ENCODE measurements around the gene BPIFA3. TPM values are rescaled to one million over a fixed set of nuclear protein-coding genes. Genes with fewer than 3 reads are reported as not detected.
A peak's percentile ranks its signal among the peaks of the same experiment; 100 is the strongest.

BPIFA3 gene
- total and polyA plus RNA-seq, 2 of the 13 experiments (the other 11 are each of a cell fraction or from before 2014, with no cell fraction given), result not detected

GRCh38 chr20:33209789-33210188, 7.4 kb upstream of the BPIFA3 start (continued):
- TF ChIP-seq NR2F2 (IDR thresholded peaks at IDR 0.05; ENCODE audit: borderline replicate concordance, low read depth) (no peak), NFIC (IDR thresholded peaks at IDR 0.05; ENCODE audit: low read length) (no peak), ZSCAN31 (CRISPR knock-in tag; IDR thresholded peaks at IDR 0.05; ENCODE audit: low read depth) (peak; percentile 91), RAD51 (IDR thresholded peaks at IDR 0.05; ENCODE audit: borderline replicate concordance) (no peak), NR0B2 (CRISPR knock-in tag; IDR thresholded peaks at IDR 0.05) (peak; percentile 84; the same call in 1 of the 2 replicates), ZNF160 (CRISPR knock-in tag; IDR thresholded peaks at IDR 0.05) (peak; percentile 90; the same call in 1 of the 2 replicates), ZNF343 (CRISPR knock-in tag; IDR thresholded peaks at IDR 0.05) (peak; percentile 59; the same call in 1 of the 2 replicates), GABPA (IDR thresholded peaks at IDR 0.05; ENCODE audit: low read depth, low read length) (no peak; the same call in 1 of the 2 replicates), GABPA (CRISPR knock-in tag; IDR thresholded peaks at IDR 0.05; ENCODE audit: low read depth) (peak; percentile 65), ZNF589 (CRISPR knock-in tag; conservative IDR thresholded peaks at IDR 0.05) (peak; percentile 97), ELK4 (CRISPR knock-in tag; IDR thresholded peaks at IDR 0.05; ENCODE audit: borderline replicate concordance) (no peak), HOXA7 (CRISPR knock-in tag; IDR thresholded peaks at IDR 0.05) (peak; percentile 98), RBM22 (optimal IDR thresholded peaks at IDR 0.05; ENCODE audit: low read length) (no peak), ZSCAN12 (CRISPR knock-in tag; IDR thresholded peaks at IDR 0.05) (peak; percentile 97), DRAP1 (CRISPR knock-in tag; IDR thresholded peaks at IDR 0.05) (peak; percentile 70; the same call in 1 of the 2 replicates), IRF1 (CRISPR knock-in tag; IDR thresholded peaks at IDR 0.05; ENCODE audit: low read depth) (no peak), ZNF468 (CRISPR knock-in tag; IDR thresholded peaks at IDR 0.05) (no peak), MTF1 (CRISPR knock-in tag; IDR thresholded peaks at IDR 0.05) (peak; percentile 60; the same call in 1 of the 2 replicates), ZNF713 (CRISPR knock-in tag; IDR thresholded peaks at IDR 0.05) (no peak), ZNF782 (CRISPR knock-in tag; IDR thresholded peaks at IDR 0.05; ENCODE audit: borderline replicate concordance) (peak; percentile 96), RBM39 (IDR thresholded peaks at IDR 0.05; ENCODE audit: low read depth, low read length, poor library complexity, severe bottlenecking) (no peak), ZNF234 (CRISPR knock-in tag; conservative IDR thresholded peaks at IDR 0.05) (no peak), ZBTB1 (CRISPR knock-in tag; IDR thresholded peaks at IDR 0.05; ENCODE audit: borderline replicate concordance) (peak; percentile 85; the same call in 1 of the 2 replicates), ATF7 (IDR thresholded peaks at IDR 0.05) (no peak), ATF7 (CRISPR knock-in tag; IDR thresholded peaks at IDR 0.05) (no peak)
- TF ChIP-seq, protein P1, sequence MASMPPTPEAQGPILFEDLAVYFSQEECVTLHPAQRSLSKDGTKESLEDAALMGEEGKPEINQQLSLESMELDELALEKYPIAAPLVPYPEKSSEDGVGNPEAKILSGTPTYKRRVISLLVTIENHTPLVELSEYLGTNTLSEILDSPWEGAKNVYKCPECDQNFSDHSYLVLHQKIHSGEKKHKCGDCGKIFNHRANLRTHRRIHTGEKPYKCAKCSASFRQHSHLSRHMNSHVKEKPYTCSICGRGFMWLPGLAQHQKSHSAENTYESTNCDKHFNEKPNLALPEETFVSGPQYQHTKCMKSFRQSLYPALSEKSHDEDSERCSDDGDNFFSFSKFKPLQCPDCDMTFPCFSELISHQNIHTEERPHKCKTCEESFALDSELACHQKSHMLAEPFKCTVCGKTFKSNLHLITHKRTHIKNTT (CRISPR knock-in tag; IDR thresholded peaks at IDR 0.05), result no peak
- TF ChIP-seq, protein P2, sequence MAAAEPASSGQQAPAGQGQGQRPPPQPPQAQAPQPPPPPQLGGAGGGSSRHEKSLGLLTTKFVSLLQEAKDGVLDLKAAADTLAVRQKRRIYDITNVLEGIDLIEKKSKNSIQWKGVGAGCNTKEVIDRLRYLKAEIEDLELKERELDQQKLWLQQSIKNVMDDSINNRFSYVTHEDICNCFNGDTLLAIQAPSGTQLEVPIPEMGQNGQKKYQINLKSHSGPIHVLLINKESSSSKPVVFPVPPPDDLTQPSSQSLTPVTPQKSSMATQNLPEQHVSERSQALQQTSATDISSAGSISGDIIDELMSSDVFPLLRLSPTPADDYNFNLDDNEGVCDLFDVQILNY (CRISPR knock-in tag; conservative IDR thresholded peaks at IDR 0.05), result peak; percentile 87
- TF ChIP-seq, protein P3, sequence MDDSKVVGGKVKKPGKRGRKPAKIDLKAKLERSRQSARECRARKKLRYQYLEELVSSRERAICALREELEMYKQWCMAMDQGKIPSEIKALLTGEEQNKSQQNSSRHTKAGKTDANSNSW (CRISPR knock-in tag; IDR thresholded peaks at IDR 0.05; ENCODE audit: borderline replicate concordance), result 0 out of 2 replicates have a peak, but pooled peaks have one; percentile 48

Data from HepG2 (cell line).